OCI-LY7 (cell line): ENCODE data around the gene LY6G6D. TPM values are rescaled to one million over a fixed set of nuclear protein-coding genes. Genes with fewer than 3 reads are reported as not detected.

Experiments used
- BruUV-seq: library from RNA; stranded (reverse); fragments of 400-500 nt; replicated peaks from 2 replicates; lab custom pipeline; 2021; lab: Mats Ljungman, UMichigan
- CTCF ChIA-PET: fragments of 300-600 bp; sonication (Branson Sonifier 250); formaldehyde crosslinking; loops from one replicate; lab custom pipeline; 2022; ENCODE audit warnings: antibody characterized with exemption; ENCODE audit not compliant: unreplicated experiment; lab: Charles Lee
- POLR2A ChIA-PET: fragments of 300-600 bp; sonication (Branson Sonifier 250); formaldehyde crosslinking; loops from one replicate; lab custom pipeline; 2022; ENCODE audit warnings: antibody characterized with exemption; lab: Charles Lee
- DNase-seq: peaks from one replicate; pipeline ENCODE4 v3.0.0-alpha.2; 2015; ENCODE audit warnings: low spot score
- H2AFZ ChIP-seq: fragments of 200-600 bp; sonication (generic), shearing (Covaris generic); 2 replicates; pipeline ENCODE4 v1.6.1; 2014; ENCODE audit warnings: mild to moderate bottlenecking, antibody characterized with exemption, low read length, moderate library complexity
- H3K27ac ChIP-seq: fragments of 200-600 bp; sonication (generic); 2 replicates; pipeline ENCODE4 v1.5.1; 2014; ENCODE audit warnings: mixed run types, low read depth, mild to moderate bottlenecking, moderate library complexity, low read length, inconsistent platforms; ENCODE audit not compliant: poor library complexity, severe bottlenecking
- H3K36me3 ChIP-seq: fragments of 200-600 bp; sonication (generic); 2 replicates; pipeline ENCODE4 v1.6.1; 2014; ENCODE audit warnings: mild to moderate bottlenecking, antibody characterized with exemption, low read length, moderate library complexity, mixed read lengths; ENCODE audit not compliant: insufficient read depth
- H3K4me1 ChIP-seq: fragments of 200-600 bp; sonication (generic); 2 replicates; pipeline ENCODE4 v1.5.1; 2014; ENCODE audit warnings: mild to moderate bottlenecking, low read length; ENCODE audit not compliant: insufficient read depth, poor library complexity, severe bottlenecking
- H3K4me2 ChIP-seq: fragments of 200-600 bp; sonication (generic); 2 replicates; pipeline ENCODE4 v1.6.1; 2014; ENCODE audit warnings: mild to moderate bottlenecking, low read length
- H3K4me3 ChIP-seq: fragments of 200-600 bp; sonication (generic); 2 replicates; pipeline ENCODE4 v1.5.1; 2014; ENCODE audit warnings: mild to moderate bottlenecking, low read depth, low read length; ENCODE audit not compliant: poor library complexity, severe bottlenecking
- H3K79me2 ChIP-seq: fragments of 200-600 bp; sonication (generic); 2 replicates; pipeline ENCODE4 v1.6.1; 2016; ENCODE audit warnings: low read depth, mild to moderate bottlenecking, low read length, moderate library complexity, mixed read lengths; ENCODE audit not compliant: insufficient read depth
- H3K9me2 ChIP-seq: fragments of 200-600 bp; sonication (generic); 2 replicates; pipeline ENCODE4 v1.6.1; 2016; ENCODE audit warnings: mild to moderate bottlenecking, low read length, mixed read lengths; ENCODE audit not compliant: insufficient read depth
- H3K9me3 ChIP-seq: fragments of 200-600 bp; sonication (generic); 2 replicates; pipeline ENCODE4 v1.6.1; 2014; ENCODE audit warnings: mild to moderate bottlenecking, mixed run types, low read length, mixed read lengths
- H4K20me1 ChIP-seq: fragments of 200-600 bp; sonication (generic); 2 replicates; pipeline ENCODE4 v1.6.1; 2014; ENCODE audit warnings: mild to moderate bottlenecking, antibody characterized with exemption, low read length, moderate library complexity, mixed read lengths; ENCODE audit not compliant: insufficient read depth
- CTCF ChIP-seq: fragments of 200-600 bp; sonication (generic); conservative IDR thresholded peaks from 2 replicates; pipeline ENCODE4 v1.5.1; 2014; ENCODE audit warnings: mild to moderate bottlenecking, antibody characterized with exemption, low read length, moderate library complexity, mixed read lengths
- EZH2phosphoT487 ChIP-seq: fragments of 200-600 bp; sonication (generic); IDR thresholded peaks from 2 replicates; pipeline ENCODE4 v1.6.1; 2018; ENCODE audit warnings: low read depth, borderline replicate concordance, mild to moderate bottlenecking, mixed run types, antibody characterized with exemption, low read length, moderate library complexity, mixed read lengths
- intact Hi-C: fragments of 100-400 bp; cut with micrococcal nuclease; formaldehyde crosslinking; loops from one replicate; pipeline ENCODE4 v1.10.0; 2022; ENCODE audit not compliant: unreplicated experiment
- total RNA-seq, 2 experiments: library from RNA; depleted of rRNA in 1 of 2; stranded (reverse); fragments of >200 nt in 1 of 2; shearing (Covaris generic) in 1 of 2; gene quantifications; 2 replicates each; pipeline ENCODE4 v1.2.3, GENCODE V29; 2014 to 2022

Gene LY6G6D
- total RNA-seq, 2 experiments from 2014 or later, result not detected

DNA sequence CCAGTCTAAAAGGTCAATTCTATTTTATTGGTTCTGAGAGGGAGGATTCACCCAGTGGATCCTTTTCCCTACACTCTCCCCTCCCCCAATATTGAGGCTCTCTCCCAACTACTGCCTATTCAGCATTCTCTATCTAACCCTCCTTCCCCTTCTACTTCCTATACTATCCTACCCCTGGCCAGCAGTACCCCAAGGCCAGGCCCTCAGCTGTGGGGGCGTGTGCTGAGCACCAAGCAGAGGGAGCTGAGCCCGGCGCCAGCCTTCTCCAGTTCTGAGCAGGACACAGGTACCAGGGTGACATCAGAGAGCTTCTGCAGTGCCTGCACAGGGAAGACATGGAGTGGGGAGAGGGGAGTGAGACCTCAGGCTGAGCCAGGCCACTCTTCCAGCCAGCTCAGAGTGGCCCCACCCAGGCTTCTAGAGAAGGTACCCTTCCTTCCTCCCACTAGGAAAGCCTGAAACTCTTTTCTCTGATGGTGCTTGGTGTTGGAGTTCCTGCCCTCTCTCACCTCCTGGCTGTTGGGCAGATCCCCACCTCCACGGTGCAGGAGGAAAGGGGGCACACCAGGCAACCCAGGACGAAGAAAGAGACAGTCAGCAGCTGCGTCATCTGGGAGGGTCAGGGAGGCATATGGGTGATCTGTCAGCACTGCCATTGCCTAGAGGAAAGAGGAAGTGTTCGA, 12.0 kb downstream of the LY6G6D start:
- no peak overlapping the region for H3K4me3 ChIP-seq
- no TSS peak for BruUV-seq
- TF ChIP-seq CTCF (no peak), EZH2phosphoT487 (no peak)
- H3K4me1 ChIP-seq, result peaks cover 41% of the 10 kb centered on the region
- no peaks in the 10 kb centered on the region for H3K9me3 ChIP-seq
- DNase-seq, result no peak
- H4K20me1 ChIP-seq, result no peaks in the 10 kb centered on the region
- H3K79me2 ChIP-seq, result no peaks in the 10 kb centered on the region
- CTCF ChIA-PET, result interaction anchor here (1.0 kb wide), 1 partner anchor 105 kb away, joined by 3 read pairs; no protein-coding TSS in a partner anchor
- peaks cover 44% of the 10 kb centered on the region for H3K36me3 ChIP-seq
- H3K9me2 ChIP-seq, result no peaks in the 10 kb centered on the region
- POLR2A ChIA-PET, result interaction anchor here (0.5 to 1.5 kb wide), 8 partner anchors 9 to 177 kb away, joined by 3 to 13 read pairs (median 4); partner anchors contain the start of genes ABHD16A, CLIC1 and HSPA1B
- H3K27ac ChIP-seq, result peak overlapping the region; percentile 60
- H3K4me2 ChIP-seq, result peak overlapping the region; percentile 51
- H2AFZ ChIP-seq, result no peak overlapping the region
- intact Hi-C loops, result loop anchor here (2.0 kb wide), 2 partner anchors 24 to 46 kb away; partner anchors contain the start of genes ABHD16A and LY6G5C

GRCh38 chr6:31727717-31728671, 12.8 kb downstream of the LY6G6D start:
- Histone ChIP-seq H3K9me3 (no peaks in the 10 kb centered on the region), H2AFZ (no peak overlapping the region), H4K20me1 (no peaks in the 10 kb centered on the region), H3K4me1 (peaks cover 41% of the 10 kb centered on the region), H3K36me3 (peaks cover 52% of the 10 kb centered on the region), H3K79me2 (no peaks in the 10 kb centered on the region), H3K9me2 (no peaks in the 10 kb centered on the region), H3K4me2 (peak overlapping the region; percentile 64), H3K4me3 (peak overlapping the region; percentile 7), H3K27ac (peak overlapping the region; percentile 60)
- no TSS peak for BruUV-seq
- intact Hi-C loops, result loop anchor here (2.0 kb wide), 2 partner anchors 25 to 47 kb away; partner anchors contain the start of genes ABHD16A and LY6G5C
- peak; percentile 90 for DNase-seq
- CTCF ChIA-PET, result interaction anchor here (1.0 kb wide), 1 partner anchor 104 kb away, joined by 3 read pairs; no protein-coding TSS in a partner anchor
- no peak for TF ChIP-seq EZH2phosphoT487
- TF ChIP-seq CTCF, result no peak
- POLR2A ChIA-PET, result interaction anchor here (0.5 to 1.5 kb wide), 8 partner anchors 8 to 178 kb away, joined by 3 to 13 read pairs (median 4); partner anchors contain the start of genes ABHD16A, CLIC1 and HSPA1B
